GM10847 (cell line): ENCODE measurements around the gene NRP1.

Experiments
- POLR2A ChIP-seq: IDR thresholded peaks from 2 replicates; pipeline ENCODE4 v1.6.1; 2011; ENCODE audit not compliant: insufficient read length; ENCODE audit errors: extremely low read depth

NRP1 gene

GRCh38 chr10:33332183-33333065, 2.0 kb downstream of the NRP1 start:
- TF ChIP-seq POLR2A = no peak

- no peak for TF ChIP-seq POLR2A
Observed at GRCh38 chr10:33331379-33331694, 3.1 kb downstream of the NRP1 start.

DNA sequence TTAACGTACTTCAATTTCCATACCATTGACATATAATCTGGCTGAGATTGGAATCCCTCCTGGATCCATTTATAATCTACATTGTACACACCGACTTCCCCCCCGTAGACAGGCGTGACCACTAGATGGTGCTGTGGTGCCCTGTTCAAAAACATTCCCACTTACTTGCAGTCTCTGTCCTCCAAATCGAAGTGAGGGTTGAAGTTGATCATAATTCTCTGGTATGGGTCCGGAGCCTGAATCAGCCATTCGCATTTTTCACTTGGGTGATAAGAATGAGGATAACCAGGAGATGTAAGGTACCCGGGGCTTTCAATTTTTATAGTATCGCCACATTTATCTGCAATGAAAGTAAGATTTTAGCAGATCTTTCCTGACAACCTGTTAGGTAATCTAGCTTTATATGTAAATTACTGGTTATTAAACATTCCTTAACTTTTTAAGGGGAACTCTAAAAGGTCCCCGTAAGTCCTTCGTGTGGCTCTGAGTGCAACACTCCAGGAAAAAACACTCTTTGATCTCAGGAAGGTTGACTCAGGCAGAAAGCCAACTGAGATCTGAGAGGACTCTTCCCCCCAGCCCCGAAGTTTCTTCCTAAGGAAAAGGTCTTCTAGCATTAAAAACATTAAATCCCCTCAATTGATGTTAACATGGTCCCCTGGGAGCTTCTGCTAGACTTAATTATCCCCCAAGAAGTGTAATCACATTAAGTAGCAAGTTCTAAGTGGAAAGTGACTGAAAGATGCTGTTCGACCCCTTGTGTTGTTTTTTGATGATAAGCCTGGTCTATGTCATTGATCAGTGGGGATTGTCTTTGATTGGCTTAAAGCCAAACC, 3.7 kb downstream of the NRP1 start:
- no peak for TF ChIP-seq POLR2A

GRCh38 chr10:33329178-33329577, 5.3 kb downstream of the NRP1 start:
- no peak for TF ChIP-seq POLR2A

GRCh38 chr10:33328253-33328652, 6.2 kb downstream of the NRP1 start:
- no peak for TF ChIP-seq POLR2A

- no peak for TF ChIP-seq POLR2A
Observed at GRCh38 chr10:33327751-33328150, 6.7 kb downstream of the NRP1 start.

- no peak for TF ChIP-seq POLR2A
Observed at GRCh38 chr10:33326933-33327332, 7.5 kb downstream of the NRP1 start.

DNA sequence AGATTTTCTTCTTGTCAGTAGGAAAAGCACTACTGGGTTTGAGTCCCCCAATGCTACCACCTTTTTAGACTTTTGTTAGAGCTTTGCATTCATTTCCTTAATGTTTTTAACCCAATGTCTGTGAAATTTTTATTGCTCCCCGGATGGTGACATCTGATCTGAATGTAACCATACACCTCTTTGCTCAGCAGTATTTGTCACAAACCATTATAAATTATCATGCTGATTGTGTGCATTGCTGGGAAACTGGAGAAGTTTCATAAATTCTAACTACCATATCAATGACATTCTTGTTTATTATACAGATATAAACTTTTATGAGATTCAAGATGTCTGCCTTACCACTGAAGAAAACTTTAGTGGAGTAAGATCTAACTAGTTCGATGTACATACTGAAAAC, 8.5 kb downstream of the NRP1 start:
- no peak for TF ChIP-seq POLR2A

DNA sequence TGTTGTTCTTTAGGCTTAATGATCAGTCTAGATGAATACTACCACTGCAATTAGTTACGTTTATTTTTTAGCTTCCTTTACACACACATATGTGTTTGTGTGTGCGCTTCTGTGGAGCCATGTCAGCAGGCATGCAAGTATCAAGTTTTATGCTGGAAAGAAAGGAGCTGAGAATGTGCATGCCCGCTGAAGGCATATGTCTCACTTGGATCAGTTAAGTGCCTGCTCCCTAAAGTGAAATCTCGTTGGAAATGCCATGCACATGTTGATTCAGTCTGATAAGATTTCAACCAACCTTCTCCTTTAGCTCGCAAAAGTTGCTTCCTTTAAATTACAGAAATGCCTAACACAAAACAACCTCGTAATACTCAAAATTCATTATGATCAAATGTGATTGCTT, 10.7 kb downstream of the NRP1 start:
- no peak for TF ChIP-seq POLR2A

DNA sequence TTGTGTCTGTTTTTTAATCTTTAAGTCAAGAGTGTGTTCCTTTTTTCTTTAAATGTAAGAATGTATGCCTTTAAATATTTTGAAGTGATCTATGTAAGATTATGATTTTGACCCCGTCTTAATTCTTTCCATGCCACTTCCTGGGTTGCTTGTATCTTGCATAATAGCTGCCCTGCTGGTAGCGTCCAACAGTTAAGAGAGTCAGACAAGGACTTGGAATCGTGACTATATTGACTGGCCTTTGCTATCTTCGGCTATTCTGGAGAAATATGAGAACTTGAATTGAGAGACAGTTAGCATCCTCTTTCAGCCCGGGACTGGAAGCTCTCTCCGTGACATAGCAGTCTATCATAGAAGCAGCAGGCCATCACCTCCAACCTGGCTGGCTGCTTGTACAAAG, 13.0 kb downstream of the NRP1 start:
- no peak for TF ChIP-seq POLR2A

DNA sequence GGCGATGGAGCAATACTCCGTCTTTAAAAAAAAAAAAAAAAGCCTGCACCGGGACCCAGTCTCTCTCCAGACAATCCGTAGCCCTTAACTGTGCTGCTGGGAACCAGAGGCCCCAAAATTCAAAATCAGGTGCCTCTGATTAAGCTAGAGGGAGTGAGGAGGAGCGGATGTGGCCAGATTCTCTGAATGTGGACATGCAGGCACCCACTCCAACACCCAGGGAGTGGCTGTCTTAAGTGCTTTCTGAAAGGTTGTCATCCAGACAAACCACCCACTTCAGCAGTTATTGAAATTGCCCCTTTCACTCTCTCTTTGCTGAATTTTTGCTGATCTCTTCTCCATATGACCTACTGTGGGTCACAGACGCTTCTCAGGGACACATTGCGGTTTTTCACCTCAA, 14.2 kb downstream of the NRP1 start:
- TF ChIP-seq POLR2A = no peak

DNA sequence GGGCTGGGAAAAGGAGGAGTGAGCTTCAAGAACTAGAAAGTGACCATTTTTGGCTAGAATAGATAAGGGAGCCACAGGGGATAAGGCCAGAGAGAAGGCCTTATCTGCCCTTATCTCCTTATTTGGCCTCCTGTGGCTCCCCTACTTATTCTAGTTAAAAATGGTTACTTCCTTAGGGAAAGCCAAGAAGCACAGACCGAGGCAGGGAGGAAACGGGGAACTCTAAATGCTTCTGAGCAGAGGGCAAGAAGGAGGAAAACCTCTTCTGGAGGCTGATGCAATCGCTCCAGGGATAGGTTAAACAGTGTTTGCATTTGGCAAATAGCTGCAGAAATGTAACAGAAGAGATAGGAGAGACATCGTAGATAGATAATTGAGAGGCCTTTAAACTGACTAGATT, 18.6 kb downstream of the NRP1 start:
- no peak for TF ChIP-seq POLR2A

GRCh38 chr10:33314811-33315561, 19.5 kb downstream of the NRP1 start:
- no peak for TF ChIP-seq POLR2A

- no peak for TF ChIP-seq POLR2A
Observed at GRCh38 chr10:33311640-33312039, 22.8 kb downstream of the NRP1 start.

GRCh38 chr10:33310853-33311252, 23.6 kb downstream of the NRP1 start:
- TF ChIP-seq POLR2A = no peak

- no peak for TF ChIP-seq POLR2A
Observed at GRCh38 chr10:33309406-33309805, 25.1 kb downstream of the NRP1 start.
